H1 (cell line): ENCODE measurements around the gene TGFBI. TPM values are rescaled to one million over a fixed set of nuclear protein-coding genes. Genes with fewer than 3 reads are reported as not detected.

Experiments used
- CHD7 ChIP-seq: fragments of 300-600 bp; sonication (generic); IDR thresholded peaks from 2 replicates; pipeline ENCODE4 v1.7.1; 2012; ENCODE audit warnings: low read length, moderate library complexity, mild to moderate bottlenecking, inconsistent platforms; ENCODE audit not compliant: insufficient replicate concordance
- CREB1 ChIP-seq: IDR thresholded peaks from 2 replicates; pipeline ENCODE4 v1.6.1; 2012; ENCODE audit warnings: inconsistent platforms
- HDAC2 ChIP-seq, 2 experiments: fragments of 300-600 bp in 1 of 2; sonication (generic) in 1 of 2; IDR thresholded peaks; 2 replicates each; pipeline ENCODE4 v1.6.1; 2011 to 2012; ENCODE audit warnings: low read depth in 2 of 2, low read length in 2 of 2, mild to moderate bottlenecking in 2 of 2, moderate library complexity in 2 of 2, borderline replicate concordance in 1 of 2, inconsistent platforms in 1 of 2
- KDM4A ChIP-seq: IDR thresholded peaks from one replicate; pipeline ENCODE4 v1.7.1; 2012; ENCODE audit warnings: low read depth, mild to moderate bottlenecking, moderate library complexity, low read length, inconsistent platforms; ENCODE audit not compliant: severe bottlenecking
- MAFK ChIP-seq: IDR thresholded peaks from 2 replicates; pipeline ENCODE4 v1.6.1; 2012; ENCODE audit warnings: low read depth, mild to moderate bottlenecking, improper control_type of control experiment, low read length
- SP4 ChIP-seq: IDR thresholded peaks from 2 replicates; pipeline ENCODE4 v1.6.1; 2012; ENCODE audit warnings: low read length, inconsistent platforms
- polyA plus RNA-seq, 7 experiments: library from polyadenylated mRNA; depleted of rRNA in 3 of 7; stranded (reverse) in 5 of 7; unstranded in 2 of 7; fragments of >200 nt in 5 of 7; fragments of 200-250 nt in 2 of 7; gene quantifications; 1 replicate in 5 of 7; 2 replicates in 1 of 7; 4 replicates in 1 of 7; pipeline versions ENCODE4 v1.2.1 to v1.2.3, GENCODE V29; 2011 to 2013; ENCODE audit warnings: missing spikeins in 2 of 7, mixed read lengths in 2 of 7
- total RNA-seq: library from RNA; stranded (reverse); fragmentation: NEBNext Ultra II Directional; extraction: Animal tissue kit (Norgen Biotek cat#: 25700); gene quantifications from 2 replicates; pipeline ENCODE4 v1.2.1, GENCODE V29; 2021

Gene TGFBI
- total and polyA plus RNA-seq, 2 of the 8 experiments (the other 6 are each of a cell fraction or from before 2014, with no cell fraction given) = 6.0 to 8.5 TPM

GRCh38 chr5:136089791-136090190 is 61.0 kb downstream of the TGFBI start (continued):
- TF ChIP-seq KDM4A = no peak
- TF ChIP-seq SP4 = no peak
- no peak for TF ChIP-seq HDAC2 (IDR thresholded peaks at IDR 0.05; ENCODE audit: borderline replicate concordance in 1 of 2, low read depth in 2 of 2, low read length in 2 of 2)
- TF ChIP-seq CHD7 = no peak
- TF ChIP-seq MAFK = no peak
- TF ChIP-seq CREB1 = no peak
